ENCODE data around the gene MMP11. TPM values are rescaled to one million over a fixed set of nuclear protein-coding genes. Genes with fewer than 3 reads are reported as not detected.
"Not testable (repeated sequence)": the region's sequence is repeated elsewhere in the genome, so short reads cannot be mapped to it uniquely, and the experiment has no call there.

MMP11 gene
- total RNA-seq, result 4.9 TPM

DNA sequence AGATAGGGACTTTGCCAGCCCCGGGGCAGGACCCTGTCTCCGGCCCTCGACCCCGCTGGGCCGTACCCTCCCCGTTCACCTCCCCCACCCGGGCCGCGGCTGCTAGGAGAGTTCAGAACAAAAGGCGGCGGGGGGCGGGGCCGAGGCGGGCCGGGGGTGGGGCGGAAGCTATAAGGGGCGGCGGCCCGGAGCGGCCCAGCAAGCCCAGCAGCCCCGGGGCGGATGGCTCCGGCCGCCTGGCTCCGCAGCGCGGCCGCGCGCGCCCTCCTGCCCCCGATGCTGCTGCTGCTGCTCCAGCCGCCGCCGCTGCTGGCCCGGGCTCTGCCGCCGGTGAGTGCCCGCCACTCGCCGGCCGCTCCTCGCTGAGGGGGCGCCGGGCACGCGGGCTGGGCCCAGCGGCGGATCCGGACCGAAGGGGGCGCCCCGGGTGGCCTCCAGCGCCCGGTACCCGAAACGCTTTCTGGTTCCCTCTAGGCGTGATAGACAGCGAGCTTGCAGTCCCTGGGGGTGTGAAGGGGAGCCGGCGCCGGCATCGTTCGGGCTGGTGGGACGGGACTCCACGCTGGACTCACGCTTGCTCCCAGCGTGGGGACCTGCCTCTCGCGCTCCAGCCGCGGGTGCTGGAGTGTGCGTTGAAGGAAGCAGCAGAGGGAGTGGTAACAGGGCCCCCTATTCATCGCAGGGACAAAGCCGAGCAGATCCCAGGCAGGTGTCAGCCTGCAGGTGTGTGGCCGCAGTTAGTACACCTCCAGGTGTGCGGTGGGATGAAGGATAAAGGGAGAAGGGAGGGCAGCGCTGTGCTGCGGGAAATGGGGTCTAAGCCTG, at the start of gene MMP11:
TSS of gene MMP11 (plus strand) at position 201 of the 825 bp plus-strand sequence. CDS start at position 223, 22 bp downstream.
- DNase-seq, result no peak

GRCh38 chr22:23728108-23728507, 44.5 kb upstream of the MMP11 start:
- not testable (repeated sequence) for DNase-seq

GRCh38 chr22:23737696-23738095, 35.0 kb upstream of the MMP11 start:
- DNase-seq, result no peak

- DNase-seq, result no peak
These were observed 30.0 kb upstream of the MMP11 start for GRCh38 chr22:23742505-23743264.

- no peak for DNase-seq
These were observed 29.3 kb upstream of the MMP11 start for GRCh38 chr22:23743303-23743705.

DNA sequence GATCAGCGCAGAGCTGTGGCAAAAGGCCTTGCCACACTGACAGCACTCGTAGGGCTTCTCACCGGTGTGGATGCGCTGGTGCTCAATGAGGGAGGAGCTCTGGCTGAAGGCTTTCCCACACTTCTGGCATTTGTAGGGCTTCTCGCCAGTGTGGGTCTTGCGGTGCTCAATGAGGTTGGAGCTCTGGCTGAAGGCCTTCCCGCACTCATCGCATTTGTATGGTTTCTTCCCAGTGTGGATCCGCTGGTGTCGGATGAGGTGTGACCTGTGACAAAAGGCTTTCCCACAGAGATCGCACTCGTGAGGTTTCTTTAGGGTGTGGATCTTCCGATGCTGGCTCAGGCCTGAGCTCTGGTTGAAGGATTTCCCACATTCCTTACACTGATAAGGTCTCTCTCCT, 28.6 kb upstream of the MMP11 start:
- no peak for DNase-seq

DNA sequence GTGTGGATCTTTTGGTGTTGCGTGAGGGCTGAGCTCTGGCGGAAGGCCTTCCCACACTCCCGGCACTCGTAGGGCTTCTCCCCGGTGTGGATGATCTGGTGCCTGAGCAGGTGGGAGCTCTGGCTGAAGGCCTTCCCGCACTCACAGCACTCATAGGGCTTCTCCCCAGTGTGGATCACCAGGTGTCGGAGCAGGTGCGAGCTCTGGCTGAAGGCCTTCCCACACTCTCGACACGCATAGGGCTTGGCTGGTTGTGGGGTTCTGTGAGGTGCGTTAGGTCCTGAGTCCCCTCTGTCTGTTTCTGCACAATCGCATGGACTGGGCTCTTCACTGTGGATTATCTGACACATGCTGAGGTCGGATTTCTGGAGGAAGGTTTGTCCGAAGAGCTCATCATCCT, 28.2 kb upstream of the MMP11 start:
- no peak for DNase-seq

GRCh38 chr22:23745791-23746190, 26.9 kb upstream of the MMP11 start:
- DNase-seq, result no peak

- DNase-seq, result no peak
These were observed 22.8 kb upstream of the MMP11 start for GRCh38 chr22:23749841-23750301.

DNA sequence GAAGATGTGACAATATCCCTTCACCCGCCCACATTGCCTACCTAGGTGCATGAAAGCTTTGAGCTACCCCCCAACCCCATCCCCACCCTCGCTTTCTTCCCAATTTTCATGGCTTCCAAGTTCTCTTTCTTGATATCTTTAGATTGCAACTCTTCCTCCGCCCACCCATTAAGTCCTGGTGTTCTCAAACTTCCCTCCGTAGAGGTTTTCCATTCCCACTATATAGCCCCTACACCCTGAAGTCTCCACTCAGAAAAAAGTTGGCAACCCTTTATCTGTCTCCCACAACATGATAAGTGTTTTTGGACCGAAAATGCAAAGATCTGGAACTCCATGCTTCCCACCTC, 22.3 kb upstream of the MMP11 start:
- no peak for DNase-seq

- DNase-seq, result peak; percentile 71
These were observed 21.8 kb upstream of the MMP11 start, which contains the start of gene ZNF70 for GRCh38 chr22:23750714-23751440. TSS of gene ZNF70 (minus strand) at chr22:23751112. CDS start at chr22:23745140, 5,972 bp downstream.

DNA sequence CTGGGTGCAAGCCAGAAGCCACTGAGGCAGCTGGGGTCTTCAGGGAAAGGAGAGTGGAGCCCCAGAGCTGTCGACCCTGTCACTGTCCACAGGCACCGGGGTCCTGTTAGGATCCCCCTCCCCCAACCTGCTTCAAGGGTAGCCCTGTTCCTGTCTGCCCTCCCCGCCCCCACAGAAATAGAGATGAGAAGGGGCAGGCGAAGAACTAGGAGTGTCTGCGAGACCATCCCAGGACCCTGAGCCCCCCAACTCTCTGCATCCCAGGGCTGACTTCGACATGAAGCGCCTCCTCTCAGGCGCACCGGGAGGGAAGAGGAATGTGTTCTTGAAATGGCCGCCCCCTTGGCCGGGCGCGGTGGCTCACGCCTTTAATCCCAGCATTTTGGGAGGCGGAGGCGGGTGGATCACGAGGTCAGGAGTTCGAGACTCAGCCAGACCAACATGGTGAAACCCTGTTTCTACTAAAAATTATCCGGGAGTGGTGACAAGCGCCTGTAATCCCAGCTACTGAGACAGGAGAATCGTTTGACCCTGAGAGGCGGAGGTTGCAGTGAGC, 21.1 kb upstream of the MMP11 start:
- DNase-seq, result no peak

DNA sequence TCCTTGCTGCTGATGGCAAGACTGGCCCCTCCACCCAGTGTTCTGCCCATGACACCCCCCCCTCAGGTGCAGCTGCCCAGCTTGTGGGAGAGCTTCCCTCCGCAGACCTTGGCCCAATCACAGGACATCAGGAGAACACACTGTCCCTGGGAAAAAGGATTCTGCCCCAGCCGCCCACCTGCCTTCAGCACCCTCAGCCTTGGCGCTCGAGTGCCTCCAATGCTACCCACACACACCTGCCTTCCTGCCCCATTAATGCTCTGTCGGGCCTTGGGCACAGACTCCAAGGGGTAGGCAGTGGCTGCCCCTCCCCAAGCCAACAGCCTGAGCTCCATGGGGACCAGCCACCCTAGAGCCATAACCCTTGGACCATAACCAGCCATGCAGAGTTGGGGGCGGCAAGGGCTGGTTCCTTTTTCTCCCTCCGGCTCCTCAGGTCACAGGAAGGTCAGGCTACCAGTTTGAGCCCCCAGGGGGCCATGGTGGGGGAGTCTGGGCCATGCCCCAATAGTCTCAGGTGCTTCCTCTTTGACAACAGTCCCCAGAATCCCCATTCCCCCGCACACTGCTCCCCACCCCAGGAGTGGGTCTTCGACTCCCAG, 20.5 kb upstream of the MMP11 start:
- DNase-seq, result no peak

DNA sequence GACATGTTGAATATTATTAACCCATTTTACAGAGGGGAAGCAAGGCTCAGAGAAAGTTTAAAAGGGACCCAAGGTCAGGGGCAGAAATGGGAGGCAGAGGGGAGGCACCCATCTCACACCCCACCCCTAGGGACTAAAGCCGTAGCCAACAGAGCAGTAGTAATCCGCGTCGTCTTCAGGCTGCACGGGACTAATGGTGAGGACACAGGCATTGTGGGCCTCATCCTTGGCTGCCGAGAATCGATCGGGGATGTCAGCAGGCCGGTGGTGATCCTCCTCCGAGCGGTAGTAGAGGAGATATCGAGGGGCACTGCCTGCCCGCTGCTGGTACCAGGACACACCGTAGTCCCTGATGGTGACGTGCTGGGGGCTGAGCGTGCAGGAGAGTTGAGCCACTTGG, 19.9 kb upstream of the MMP11 start:
- DNase-seq, result no peak

- no peak for DNase-seq
These were observed 19.3 kb upstream of the MMP11 start for GRCh38 chr22:23753385-23753784.

DNA sequence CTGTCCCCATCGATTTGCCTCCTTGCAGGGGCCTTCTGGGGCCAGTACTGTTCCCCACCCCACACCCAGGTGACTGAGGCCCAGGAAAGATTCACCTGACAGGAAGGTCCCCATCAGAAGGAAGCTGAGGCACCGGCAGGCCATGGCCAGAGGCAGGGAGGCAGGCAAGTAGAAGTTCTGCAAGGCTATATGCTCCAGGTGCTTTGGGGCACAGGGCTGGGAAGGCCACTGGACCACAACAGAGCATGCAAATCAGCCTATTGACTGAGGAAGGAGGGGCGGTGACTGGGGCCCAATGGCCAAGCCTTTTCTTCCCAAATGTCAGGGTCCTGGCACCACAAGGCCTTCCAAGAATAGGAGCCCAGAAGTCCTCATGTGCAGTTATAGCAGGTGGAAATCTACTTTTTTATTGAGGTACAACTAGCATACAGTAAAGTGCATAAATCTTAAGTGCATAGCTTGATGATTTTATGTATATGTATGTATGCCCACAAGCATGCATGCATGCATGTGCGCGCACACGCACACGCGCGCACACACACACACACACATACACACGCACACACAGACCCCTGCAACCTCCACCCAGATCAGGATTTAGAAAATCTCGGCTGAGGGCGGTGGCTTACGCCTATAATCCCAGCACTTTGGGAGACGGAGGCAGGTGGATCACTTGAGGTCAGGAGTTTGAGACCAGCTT, 18.3 kb upstream of the MMP11 start, which contains the start of gene VPREB3:
TSS of gene VPREB3 (minus strand) at position 206 of the 700 bp plus-strand sequence. CDS start at position 144, 62 bp downstream.
- DNase-seq, result no peak

DNA sequence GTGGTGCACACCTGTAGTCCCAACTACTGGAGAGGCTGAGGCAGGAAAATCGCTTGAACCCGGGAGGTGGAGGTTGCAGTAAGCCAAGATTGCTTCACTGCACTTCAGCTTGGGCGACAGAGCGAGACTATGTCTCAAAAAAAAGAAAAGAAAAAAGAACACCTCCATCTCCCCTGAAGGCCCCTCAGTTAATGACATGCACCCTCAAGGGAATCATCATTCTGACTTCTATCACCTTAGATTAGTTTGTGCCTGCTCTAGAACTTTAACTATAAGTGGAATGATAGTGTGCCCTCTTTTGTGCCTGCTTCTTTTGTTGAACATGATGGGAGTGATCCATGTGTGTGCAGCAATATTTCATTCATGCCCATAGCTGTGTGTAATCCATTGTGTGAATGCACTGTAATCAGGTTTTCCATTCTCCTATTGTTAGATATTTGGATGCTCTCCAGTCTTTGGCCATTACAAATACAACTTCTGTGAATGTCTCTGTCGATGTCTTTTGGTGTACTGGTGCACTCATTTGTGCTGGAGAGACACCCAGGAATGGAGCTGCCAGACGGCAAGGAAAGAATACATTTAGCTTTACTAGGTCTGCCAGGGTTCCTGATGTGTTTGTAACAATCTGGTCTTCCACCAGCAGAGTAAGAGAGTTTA, 17.5 kb upstream of the MMP11 start:
- no peak for DNase-seq

GRCh38 chr22:23755711-23756110, 16.9 kb upstream of the MMP11 start:
- no peak for DNase-seq

DNA sequence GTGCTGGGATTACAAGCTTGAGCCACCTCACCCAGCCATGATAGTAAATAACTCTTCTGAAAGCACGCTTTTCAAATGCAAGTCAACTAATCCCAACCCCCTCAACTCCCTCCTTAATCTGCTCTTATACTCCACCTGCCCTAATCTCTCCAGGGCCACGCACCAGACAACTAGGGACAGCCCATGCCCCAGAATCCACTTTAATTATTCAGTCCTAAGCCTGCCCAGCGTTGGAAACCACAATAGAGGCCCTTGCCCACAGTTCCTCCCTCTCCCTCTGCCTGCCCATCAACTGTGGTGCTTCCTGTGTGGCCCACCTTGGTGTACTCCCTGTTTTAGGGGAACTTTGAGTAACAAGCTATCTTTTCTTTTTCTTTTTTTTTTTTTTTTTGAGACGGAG, 15.8 kb upstream of the MMP11 start:
- no peak for DNase-seq

GRCh38 chr22:23759566-23759965, 13.1 kb upstream of the MMP11 start:
- no peak for DNase-seq

DNA sequence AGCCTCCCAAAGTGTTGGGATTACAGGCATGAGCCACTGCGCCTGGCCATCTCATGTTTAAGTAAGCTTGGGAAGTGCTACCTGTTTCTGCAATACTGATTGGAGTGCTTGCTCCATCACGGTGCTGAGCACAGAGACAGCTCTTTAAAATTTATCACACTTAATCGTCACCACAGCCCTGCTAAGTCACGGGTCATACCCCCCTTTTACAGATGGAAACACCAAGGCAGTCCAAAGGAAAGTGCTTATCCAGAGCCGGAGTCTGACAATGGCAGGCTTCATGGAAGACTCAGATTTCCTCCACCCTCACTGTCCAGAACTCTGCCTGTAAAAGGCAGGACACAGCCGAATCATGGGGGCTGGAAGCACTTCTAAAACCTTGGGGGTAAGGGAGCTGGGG, 12.6 kb upstream of the MMP11 start:
- no peak for DNase-seq

All from skin of body (tissue), 2 donors.